ENCODE results near the gene EEF1AKMT1. TPM values are rescaled to one million over a fixed set of nuclear protein-coding genes. Genes with fewer than 3 reads are reported as not detected.

The EEF1AKMT1 gene
- total RNA-seq (10 to 100 TPM in 2 of 9 donors, 1 to 10 TPM in 7; 4.5 to 10.2 (median 8.3) TPM), polyA plus RNA-seq (1 to 10 TPM; 8.8 to 8.9 TPM)
- long read RNA-seq, donor 1, partial matches to known transcripts, result 2 of 9 reads
- long read RNA-seq, donor 1, other reads (novel, unspliced or antisense), result 4 of 9 reads
- long read RNA-seq, donor 2, transcript EEF1AKMT1-202 (5 exons, 1,042 nt), result major isoform, 8 of 16 reads
- long read RNA-seq, donor 2, partial matches to known transcripts, result 2 of 16 reads
- long read RNA-seq, donor 2, other reads (novel, unspliced or antisense), result 6 of 16 reads
- long read RNA-seq, donor 3, transcript EEF1AKMT1-202 (5 exons, 1,042 nt), result major isoform, 6 of 12 reads
- long read RNA-seq, donor 3, partial matches to known transcripts, result 2 of 12 reads
- long read RNA-seq, donor 3, other reads (novel, unspliced or antisense), result 4 of 12 reads

DNA sequence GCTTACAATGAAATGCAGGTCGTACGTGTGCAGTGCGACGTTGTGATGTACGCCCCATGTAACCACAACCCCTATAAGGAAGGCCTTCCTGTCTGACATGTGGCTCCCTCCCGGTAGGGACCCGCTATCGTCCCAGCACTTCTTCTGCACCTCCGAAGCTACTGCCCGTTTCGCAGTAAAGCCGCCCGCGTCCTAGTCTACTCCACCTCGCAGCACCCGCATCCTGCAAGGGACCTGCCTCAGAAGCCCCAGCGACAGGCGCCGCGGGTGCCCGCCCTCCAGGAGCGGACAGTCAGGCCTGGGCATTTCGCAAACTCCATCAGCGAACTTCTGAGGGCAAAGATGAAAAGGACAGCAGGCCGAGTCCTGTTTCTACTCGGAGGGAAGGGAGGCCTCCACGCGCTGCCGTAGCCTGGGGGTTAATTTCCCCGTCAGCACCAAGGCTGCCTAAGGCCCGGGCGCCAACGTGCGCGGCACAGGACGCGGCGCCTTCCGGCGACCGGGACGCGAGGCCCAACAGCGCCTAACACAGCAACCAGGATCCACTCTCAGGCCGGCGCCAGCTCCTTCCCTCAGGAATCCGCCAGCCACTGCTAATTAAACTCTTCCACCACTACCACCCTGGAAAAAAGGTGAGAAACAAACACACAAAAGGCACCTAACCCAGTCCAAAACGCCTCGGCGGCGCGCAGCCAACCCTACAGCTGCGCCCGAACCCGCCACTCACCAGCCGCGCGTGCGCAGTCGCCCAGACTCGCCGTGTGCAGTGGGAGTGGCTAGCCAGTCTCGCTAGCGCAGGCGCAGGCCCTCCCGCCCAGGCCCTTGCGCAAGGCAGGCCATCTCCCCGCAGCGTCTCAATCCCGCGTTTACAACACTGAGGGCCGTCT lies at the start of gene EEF1AKMT1:
Gene EEF1AKMT1 (minus strand): TSS at position 768 of the 887 bp plus-strand sequence. CDS start 16,363 bp downstream, outside the sequence.
- TF ChIP-seq POLR2A (IDR thresholded peaks at IDR 0.05), result peak in 1 of 2 donors; percentile 84
- TF ChIP-seq CTCF (IDR thresholded peaks at IDR 0.05), result no peak
- DNase-seq, result peak; percentile 94 to 98 (median 95)
- Histone ChIP-seq H3K9me3 (peaks cover 0 to 16% (median 0%) of the 10 kb centered on the region in 12 donors), H3K36me3 (peaks cover 0 to 19% (median 10%) of the 10 kb centered on the region in 9 donors), H3K27me3 (no peaks in the 10 kb centered on the region), H3K27ac (peak within 1 kb of the TSS; percentile 85 to 97 (median 92)), H3K4me1 (peaks cover 0 to 14% (median 8%) of the 10 kb centered on the region in 12 donors), H3K4me3 (peak within 1 kb of the TSS; percentile 34 to 80 (median 70))
- 0% methylated on average over 61 to 72 of the region's 72 CpGs for WGBS, 4 donors
- peak; percentile 97 to 99 (median 98) for ATAC-seq
- intact Hi-C loops (cut with DNase I), result loop anchor here in 5 of 10 donors (2.0 to 10.0 kb wide), 8 partner anchors 39 to 129 kb away; partner anchors contain the start of gene XPO4 (in 1 of the 5)

DNA sequence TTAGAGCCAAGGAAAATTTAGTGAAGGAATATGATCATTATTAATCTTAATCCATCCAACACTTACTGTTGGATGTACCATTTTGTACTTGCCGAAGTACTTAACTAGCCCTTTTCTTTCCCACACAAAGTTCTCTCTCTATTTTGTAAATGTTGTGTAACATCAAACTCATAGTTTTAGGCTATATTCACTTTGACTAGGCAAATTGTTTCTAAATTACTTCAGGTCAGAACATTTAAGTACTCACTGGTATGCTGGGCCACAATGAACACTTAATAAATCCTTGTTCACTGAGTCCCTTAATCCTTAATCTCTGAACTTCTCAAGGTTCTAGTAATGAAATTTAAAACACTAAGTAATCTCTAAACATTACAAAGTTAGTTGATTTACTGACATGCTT lies 49.3 kb upstream of the EEF1AKMT1 start:
- Histone ChIP-seq H3K36me3 (peaks cover 0 to 16% (median 4%) of the 10 kb centered on the region in 9 donors), H3K27ac (peak overlapping the region; percentile 6 to 74 (median 56)), H3K4me3 (no peak overlapping the region), H3K9me3 (no peaks in the 10 kb centered on the region), H3K4me1 (peaks cover 0 to 27% (median 4%) of the 10 kb centered on the region in 12 donors), H3K27me3 (no peaks in the 10 kb centered on the region)
- TF ChIP-seq POLR2A (IDR thresholded peaks at IDR 0.05), result no peak
- no peak for TF ChIP-seq CTCF (IDR thresholded peaks at IDR 0.05)
- intact Hi-C loops (cut with DNase I), result loop anchor here in 6 of 10 donors (10.0 kb wide), 3 partner anchors 48 to 328 kb away; partner anchors contain the start of genes EEF1AKMT1 (in 1 of the 6) and IL17D (in 1 of the 6)
- no peak for ATAC-seq
- 95 to 98% (median 97%) methylated on average over 1 of the region's 1 CpG for WGBS, 4 donors
- DNase-seq, result no peak

- intact Hi-C loops (cut with DNase I), result loop anchor here in 6 of 10 donors (10.0 kb wide), 3 partner anchors 48 to 328 kb away; partner anchors contain the start of genes EEF1AKMT1 (in 1 of the 6) and IL17D (in 1 of the 6)
- TF ChIP-seq CTCF (IDR thresholded peaks at IDR 0.05) (no peak), POLR2A (IDR thresholded peaks at IDR 0.05) (no peak)
- 55 to 74% (median 67%) methylated on average over 1 of the region's 1 CpG for WGBS, 4 donors
- Histone ChIP-seq H3K27ac (peak overlapping the region in 11 of 12 donors; percentile 15 to 74 (median 64)), H3K4me1 (peaks cover 0 to 25% (median 4%) of the 10 kb centered on the region in 12 donors), H3K27me3 (no peaks in the 10 kb centered on the region), H3K36me3 (peaks cover 0 to 17% (median 4%) of the 10 kb centered on the region in 9 donors), H3K4me3 (no peak overlapping the region), H3K9me3 (no peaks in the 10 kb centered on the region)
- ATAC-seq (peak in 2 of 4 donors; percentile 39 to 63), DNase-seq (no peak)
Measured at GRCh38 chr13:20822406-20822805, 48.6 kb upstream of the EEF1AKMT1 start.

Data from heart left ventricle (tissue), 16 donors.